NCI-H1105 treated with DMSO at 0.1 percent for 48 hours (cell line): ENCODE measurements around the gene VMO1.

Source experiments
- DNase-seq: peaks from one replicate; lab custom pipeline; 2025; lab: John Stamatoyannopoulos, UW

The VMO1 gene

GRCh38 chr17:4800462-4801196 lies 14.5 kb upstream of the VMO1 start:
- DNase-seq = no peak

- DNase-seq = peak; percentile 31
These were observed 10.4 kb upstream of the VMO1 start for GRCh38 chr17:4796552-4796920.

GRCh38 chr17:4795168-4795567 lies 9.0 kb upstream of the VMO1 start:
- DNase-seq = no peak

- no peak for DNase-seq
These were observed 4.5 kb upstream of the VMO1 start for GRCh38 chr17:4790705-4791088.

- peak; percentile 81 for DNase-seq
These were observed 4.0 kb upstream of the VMO1 start for GRCh38 chr17:4789951-4790704.

- no peak for DNase-seq
These were observed 3.5 kb upstream of the VMO1 start for GRCh38 chr17:4789701-4789950.

GRCh38 chr17:4788807-4789700 lies 2.9 kb upstream of the VMO1 start, which contains the start of gene GLTPD2:
Gene GLTPD2 (plus strand): TSS chr17:4788964. CDS start chr17:4789012, 48 bp downstream.
- DNase-seq = peak; percentile 34

- no peak for DNase-seq
These were observed 2.1 kb upstream of the VMO1 start for GRCh38 chr17:4788159-4788806.

- DNase-seq = no peak
These were observed 352 bp upstream of the VMO1 start for GRCh38 chr17:4786516-4786915.

GRCh38 chr17:4785311-4786105 lies 656 bp downstream of the VMO1 start:
- DNase-seq = no peak

GRCh38 chr17:4782652-4783051 lies 3.5 kb downstream of the VMO1 start:
- no peak for DNase-seq

- DNase-seq = no peak
These were observed 5.7 kb downstream of the VMO1 start for GRCh38 chr17:4780325-4780955.

GRCh38 chr17:4777969-4778760 lies 8.0 kb downstream of the VMO1 start:
- no peak for DNase-seq

- DNase-seq = no peak
These were observed 13.9 kb downstream of the VMO1 start for GRCh38 chr17:4772235-4772613.

GRCh38 chr17:4771519-4772234 lies 14.5 kb downstream of the VMO1 start, which contains the start of gene TM4SF5:
Gene TM4SF5 (plus strand): TSS chr17:4771886. CDS start chr17:4771923, 37 bp downstream.
- peak; percentile 45 for DNase-seq

GRCh38 chr17:4769628-4770027 lies 16.5 kb downstream of the VMO1 start:
- no peak for DNase-seq

- DNase-seq = no peak
These were observed 17.9 kb downstream of the VMO1 start for GRCh38 chr17:4768298-4768697.

- no peak for DNase-seq
These were observed 19.4 kb downstream of the VMO1 start for GRCh38 chr17:4766723-4767122.

- no peak for DNase-seq
These were observed 20.0 kb downstream of the VMO1 start for GRCh38 chr17:4766201-4766600.
